Ishikawa (cell line): ENCODE measurements around the gene PREP.

ENCODE experiments used
- CEBPB ChIP-seq: IDR thresholded peaks from 2 replicates; pipeline ENCODE4 v1.6.1; 2012
- CREB1 ChIP-seq: IDR thresholded peaks from 2 replicates; pipeline ENCODE4 v1.6.1; 2012; ENCODE audit warnings: low read depth
- EGR1 ChIP-seq: IDR thresholded peaks from 2 replicates; pipeline ENCODE4 v1.6.1; 2012
- EP300 ChIP-seq: IDR thresholded peaks from 2 replicates; pipeline ENCODE4 v1.6.1; 2012; ENCODE audit warnings: borderline replicate concordance
- FOXM1 ChIP-seq: IDR thresholded peaks from 2 replicates; pipeline ENCODE4 v1.6.1; 2012; ENCODE audit warnings: low read depth, borderline replicate concordance
- NFIC ChIP-seq: IDR thresholded peaks from 2 replicates; pipeline ENCODE4 v1.6.1; 2012
- RAD21 ChIP-seq: IDR thresholded peaks from 2 replicates; pipeline ENCODE4 v1.6.1; 2012; ENCODE audit warnings: low read depth
- TAF1 ChIP-seq: IDR thresholded peaks from 2 replicates; pipeline ENCODE4 v1.6.1; 2012; ENCODE audit warnings: low read depth, mild to moderate bottlenecking
- YY1 ChIP-seq: IDR thresholded peaks from 2 replicates; pipeline ENCODE4 v1.6.1; 2012; ENCODE audit warnings: low read depth
- ZBTB7A ChIP-seq: IDR thresholded peaks from 2 replicates; pipeline ENCODE4 v1.6.1; 2012; ENCODE audit warnings: low read depth
- TF ChIP-seq, protein P1 (sequence below): IDR thresholded peaks from 2 replicates; pipeline ENCODE4 v1.6.1; 2012; ENCODE audit warnings: low read depth, mild to moderate bottlenecking
- TF ChIP-seq, protein P2 (sequence below): IDR thresholded peaks from 2 replicates; pipeline ENCODE4 v1.6.1; 2012

DNA sequence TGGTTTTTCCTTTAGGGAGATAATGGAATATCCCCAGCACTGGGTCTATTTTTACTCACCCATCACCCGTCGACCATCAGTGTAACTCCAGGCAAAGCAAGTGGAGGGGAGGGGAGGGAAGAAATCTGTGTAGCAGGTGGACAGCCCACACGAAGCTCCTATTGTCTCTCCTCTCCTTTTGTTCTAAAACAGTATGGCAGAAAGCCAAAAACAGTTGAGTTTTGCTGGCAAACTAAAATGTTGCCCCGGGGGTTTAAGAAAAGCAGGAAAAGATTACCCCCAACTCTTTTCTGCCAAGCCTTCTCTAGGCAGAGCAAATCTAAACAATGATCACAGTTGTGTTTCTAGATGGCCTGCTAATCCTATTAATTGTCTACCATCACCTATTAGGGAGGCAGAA, 89.7 kb downstream of the PREP start:
- TF ChIP-seq EP300, result no peak
- no peak for TF ChIP-seq CREB1
- TF ChIP-seq, protein P1, sequence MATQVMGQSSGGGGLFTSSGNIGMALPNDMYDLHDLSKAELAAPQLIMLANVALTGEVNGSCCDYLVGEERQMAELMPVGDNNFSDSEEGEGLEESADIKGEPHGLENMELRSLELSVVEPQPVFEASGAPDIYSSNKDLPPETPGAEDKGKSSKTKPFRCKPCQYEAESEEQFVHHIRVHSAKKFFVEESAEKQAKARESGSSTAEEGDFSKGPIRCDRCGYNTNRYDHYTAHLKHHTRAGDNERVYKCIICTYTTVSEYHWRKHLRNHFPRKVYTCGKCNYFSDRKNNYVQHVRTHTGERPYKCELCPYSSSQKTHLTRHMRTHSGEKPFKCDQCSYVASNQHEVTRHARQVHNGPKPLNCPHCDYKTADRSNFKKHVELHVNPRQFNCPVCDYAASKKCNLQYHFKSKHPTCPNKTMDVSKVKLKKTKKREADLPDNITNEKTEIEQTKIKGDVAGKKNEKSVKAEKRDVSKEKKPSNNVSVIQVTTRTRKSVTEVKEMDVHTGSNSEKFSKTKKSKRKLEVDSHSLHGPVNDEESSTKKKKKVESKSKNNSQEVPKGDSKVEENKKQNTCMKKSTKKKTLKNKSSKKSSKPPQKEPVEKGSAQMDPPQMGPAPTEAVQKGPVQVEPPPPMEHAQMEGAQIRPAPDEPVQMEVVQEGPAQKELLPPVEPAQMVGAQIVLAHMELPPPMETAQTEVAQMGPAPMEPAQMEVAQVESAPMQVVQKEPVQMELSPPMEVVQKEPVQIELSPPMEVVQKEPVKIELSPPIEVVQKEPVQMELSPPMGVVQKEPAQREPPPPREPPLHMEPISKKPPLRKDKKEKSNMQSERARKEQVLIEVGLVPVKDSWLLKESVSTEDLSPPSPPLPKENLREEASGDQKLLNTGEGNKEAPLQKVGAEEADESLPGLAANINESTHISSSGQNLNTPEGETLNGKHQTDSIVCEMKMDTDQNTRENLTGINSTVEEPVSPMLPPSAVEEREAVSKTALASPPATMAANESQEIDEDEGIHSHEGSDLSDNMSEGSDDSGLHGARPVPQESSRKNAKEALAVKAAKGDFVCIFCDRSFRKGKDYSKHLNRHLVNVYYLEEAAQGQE, result no peak
- TF ChIP-seq ZBTB7A, result no peak
- TF ChIP-seq, protein P2, sequence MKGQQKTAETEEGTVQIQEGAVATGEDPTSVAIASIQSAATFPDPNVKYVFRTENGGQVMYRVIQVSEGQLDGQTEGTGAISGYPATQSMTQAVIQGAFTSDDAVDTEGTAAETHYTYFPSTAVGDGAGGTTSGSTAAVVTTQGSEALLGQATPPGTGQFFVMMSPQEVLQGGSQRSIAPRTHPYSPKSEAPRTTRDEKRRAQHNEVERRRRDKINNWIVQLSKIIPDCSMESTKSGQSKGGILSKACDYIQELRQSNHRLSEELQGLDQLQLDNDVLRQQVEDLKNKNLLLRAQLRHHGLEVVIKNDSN, result no peak
- no peak for TF ChIP-seq CEBPB
- TF ChIP-seq NFIC, result no peak
- TF ChIP-seq YY1, result no peak
- no peak for TF ChIP-seq TAF1
- TF ChIP-seq FOXM1, result no peak
- no peak for TF ChIP-seq EGR1
- no peak for TF ChIP-seq RAD21
